NCI-H82 treated with DMSO at 0.1 percent for 48 hours (cell line): ENCODE measurements around the gene FOXK1.

Experiments used
- DNase-seq: peaks from one replicate; lab custom pipeline; 2025; ENCODE audit not compliant: unreplicated experiment; lab: John Stamatoyannopoulos, UW

The FOXK1 gene

GRCh38 chr7:4815609-4816418 lies 133.7 kb downstream of the FOXK1 start:
- DNase-seq, result no peak

GRCh38 chr7:4816419-4817080 lies 134.5 kb downstream of the FOXK1 start:
- no peak for DNase-seq

- DNase-seq, result no peak
These were observed 135.2 kb downstream of the FOXK1 start for GRCh38 chr7:4817178-4817901.

GRCh38 chr7:4818000-4818794 lies 136.1 kb downstream of the FOXK1 start:
- DNase-seq, result no peak

- no peak for DNase-seq
These were observed 137.7 kb downstream of the FOXK1 start for GRCh38 chr7:4819560-4820404.

GRCh38 chr7:4820405-4820966 lies 138.4 kb downstream of the FOXK1 start:
- no peak for DNase-seq
